ENCODE measurements around the gene FAM114A1. TPM values are rescaled to one million over a fixed set of nuclear protein-coding genes. Genes with fewer than 3 reads are reported as not detected.

Gene FAM114A1
- total and polyA plus RNA-seq, 2 of the 8 experiments (the other 6 are each of a cell fraction or from before 2014, with no cell fraction given), result 9.5 to 12.0 TPM

DNA sequence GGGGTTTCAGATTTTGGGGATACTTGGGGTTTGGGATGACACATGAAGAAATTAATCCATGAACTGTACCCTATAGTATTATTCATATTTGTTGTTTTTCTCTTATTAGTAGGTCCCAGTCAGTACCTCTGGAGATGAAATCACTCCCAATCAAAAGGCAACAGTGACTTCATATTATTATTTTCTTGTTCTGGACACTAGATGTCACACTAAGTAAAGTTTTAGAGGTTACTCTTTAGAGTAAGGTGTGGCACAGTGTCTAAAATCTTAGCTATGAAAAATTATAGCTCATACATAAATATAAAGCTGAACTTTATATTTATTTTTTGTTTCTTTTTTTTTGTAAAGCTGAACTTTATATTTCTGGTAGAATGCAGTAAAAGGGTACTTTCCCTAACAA lies 35.1 kb downstream of the FAM114A1 start:
- Histone ChIP-seq H3K4me1 (replicated peaks in 1 of 4; ENCODE audit: control insufficient read depth in 3 of 4, insufficient read depth in 4 of 4, low read length in 3 of 4) (no peaks in the 10 kb centered on the region), H3K23me2 (ENCODE audit: low read depth, low read length) (no peaks in the 10 kb centered on the region), H2BK120ac (replicated peaks; ENCODE audit: low read depth, low read length) (no peak overlapping the region), H3K9ac (replicated peaks in 1 of 4; ENCODE audit: extremely low read depth in 1 of 4, low read depth in 3 of 4, low read length in 3 of 4) (no peak overlapping the region), H3K79me2 (ENCODE audit: control insufficient read depth in 1 of 2, insufficient read depth in 2 of 2, low read length in 2 of 2) (no peaks in the 10 kb centered on the region), H4K20me1 (replicated peaks in 1 of 2; ENCODE audit: control insufficient read depth in 1 of 2, insufficient read depth in 2 of 2, low read length in 2 of 2) (no peaks in the 10 kb centered on the region), H2BK15ac (ENCODE audit: low read length) (no peak overlapping the region), H3K56ac (replicated peaks; ENCODE audit: insufficient read length, low read depth, low read length) (no peak overlapping the region), H4K8ac (ENCODE audit: extremely low read depth, insufficient read depth, low read length) (no peak overlapping the region), H3K18ac (ENCODE audit: extremely low read depth, low read length) (no peak overlapping the region), H2AFZ (ENCODE audit: low read length) (no peak overlapping the region), H2BK5ac (ENCODE audit: low read depth, low read length) (no peak overlapping the region), H2BK12ac (ENCODE audit: low read depth, low read length) (no peak overlapping the region), H3K27me3 (replicated peaks in 1 of 4; ENCODE audit: control insufficient read depth in 3 of 4, extremely low read depth in 1 of 4, insufficient read depth in 3 of 4, low read length in 3 of 4) (no peaks in the 10 kb centered on the region), H4K91ac (replicated peaks; ENCODE audit: insufficient read length, low read length) (no peak overlapping the region), H3K9me3 (ENCODE audit: insufficient read depth in 2 of 2, low read depth in 1 of 2, low read length in 1 of 2) (no peaks in the 10 kb centered on the region; a peak in 1 of 4 replicates), H3K4ac (replicated peaks; ENCODE audit: insufficient read length, low read depth, low read length) (no peak overlapping the region), H4K5ac (ENCODE audit: insufficient read length, low read depth, low read length) (no peak overlapping the region), H3K4me2 (ENCODE audit: insufficient read depth in 1 of 2, low read depth in 2 of 2, low read length in 2 of 2) (no peak overlapping the region), H2BK20ac (ENCODE audit: low read length) (no peak overlapping the region), H3K4me3 (ENCODE audit: extremely low read depth in 1 of 4, insufficient read depth in 2 of 4, low read depth in 3 of 4, low read length in 4 of 4) (no peak overlapping the region), H2AK5ac (ENCODE audit: low read depth, low read length) (no peak overlapping the region), H3K36me3 (ENCODE audit: control insufficient read depth in 2 of 4, insufficient read depth in 4 of 4, low read length in 3 of 4) (no peaks in the 10 kb centered on the region), H3K14ac (ENCODE audit: insufficient read length) (no peak overlapping the region), H3K79me1 (ENCODE audit: low read depth, low read length) (no peaks in the 10 kb centered on the region), H3K27ac (ENCODE audit: low read depth, low read length) (no peak overlapping the region), H3K23ac (ENCODE audit: insufficient read length) (no peak overlapping the region)
- TF ChIP-seq, protein P1, sequence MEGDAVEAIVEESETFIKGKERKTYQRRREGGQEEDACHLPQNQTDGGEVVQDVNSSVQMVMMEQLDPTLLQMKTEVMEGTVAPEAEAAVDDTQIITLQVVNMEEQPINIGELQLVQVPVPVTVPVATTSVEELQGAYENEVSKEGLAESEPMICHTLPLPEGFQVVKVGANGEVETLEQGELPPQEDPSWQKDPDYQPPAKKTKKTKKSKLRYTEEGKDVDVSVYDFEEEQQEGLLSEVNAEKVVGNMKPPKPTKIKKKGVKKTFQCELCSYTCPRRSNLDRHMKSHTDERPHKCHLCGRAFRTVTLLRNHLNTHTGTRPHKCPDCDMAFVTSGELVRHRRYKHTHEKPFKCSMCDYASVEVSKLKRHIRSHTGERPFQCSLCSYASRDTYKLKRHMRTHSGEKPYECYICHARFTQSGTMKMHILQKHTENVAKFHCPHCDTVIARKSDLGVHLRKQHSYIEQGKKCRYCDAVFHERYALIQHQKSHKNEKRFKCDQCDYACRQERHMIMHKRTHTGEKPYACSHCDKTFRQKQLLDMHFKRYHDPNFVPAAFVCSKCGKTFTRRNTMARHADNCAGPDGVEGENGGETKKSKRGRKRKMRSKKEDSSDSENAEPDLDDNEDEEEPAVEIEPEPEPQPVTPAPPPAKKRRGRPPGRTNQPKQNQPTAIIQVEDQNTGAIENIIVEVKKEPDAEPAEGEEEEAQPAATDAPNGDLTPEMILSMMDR (IDR thresholded peaks at IDR 0.05; ENCODE audit: control extremely low read depth in 1 of 3, insufficient read depth in 1 of 3, low read depth in 1 of 3, low read length in 3 of 3), result peak in 2 of 3 experiments; percentile 4 to 10; a peak in 2 of 4 replicates
- peak; percentile 48 to 55 for TF ChIP-seq RAD21 (IDR thresholded peaks at IDR 0.05 in 1 of 2, conservative IDR thresholded peaks at IDR 0.05 in 1 of 2; ENCODE audit: low read depth in 2 of 2, low read length in 2 of 2)
- TF ChIP-seq, protein P2, sequence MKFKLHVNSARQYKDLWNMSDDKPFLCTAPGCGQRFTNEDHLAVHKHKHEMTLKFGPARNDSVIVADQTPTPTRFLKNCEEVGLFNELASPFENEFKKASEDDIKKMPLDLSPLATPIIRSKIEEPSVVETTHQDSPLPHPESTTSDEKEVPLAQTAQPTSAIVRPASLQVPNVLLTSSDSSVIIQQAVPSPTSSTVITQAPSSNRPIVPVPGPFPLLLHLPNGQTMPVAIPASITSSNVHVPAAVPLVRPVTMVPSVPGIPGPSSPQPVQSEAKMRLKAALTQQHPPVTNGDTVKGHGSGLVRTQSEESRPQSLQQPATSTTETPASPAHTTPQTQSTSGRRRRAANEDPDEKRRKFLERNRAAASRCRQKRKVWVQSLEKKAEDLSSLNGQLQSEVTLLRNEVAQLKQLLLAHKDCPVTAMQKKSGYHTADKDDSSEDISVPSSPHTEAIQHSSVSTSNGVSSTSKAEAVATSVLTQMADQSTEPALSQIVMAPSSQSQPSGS (IDR thresholded peaks at IDR 0.05; ENCODE audit: low read length), result no peak
- TF ChIP-seq CBX8 (IDR thresholded peaks at IDR 0.05; ENCODE audit: borderline replicate concordance, low read depth, low read length), result no peak
- CTCF ChIA-PET (ENCODE audit: partially characterized antibody), result interaction anchor here (0.6 to 4.9 kb wide), 13 partner anchors 9 to 316 kb away, joined by 3 to 38 read pairs (median 4); no protein-coding TSS in a partner anchor
- POLR2A ChIA-PET (ENCODE audit: partially characterized antibody), result no interaction called here
- no peak for DNase-seq (ENCODE audit: low read depth in 1 of 2, low spot score in 2 of 2)
- no peak for FAIRE-seq

All from H1 (cell line).